ENCODE data around the gene STYXL2.

- TF ChIP-seq SETDB1 (IDR thresholded peaks at IDR 0.05; ENCODE audit: low read length) (no peak), EZH2 (IDR thresholded peaks at IDR 0.05; ENCODE audit: borderline replicate concordance, low read depth, low read length) (no peak), HDAC2 (IDR thresholded peaks at IDR 0.05) (no peak), CHD2 (IDR thresholded peaks at IDR 0.05; ENCODE audit: low read depth, low read length) (no peak), KDM4B (IDR thresholded peaks at IDR 0.05; ENCODE audit: borderline replicate concordance in 2 of 2, low read depth in 1 of 2) (no peak), HMGXB4 (CRISPR knock-in tag; IDR thresholded peaks at IDR 0.05) (no peak)
Observed at GRCh38 chr1:167061073-167061464, 32.8 kb upstream of the STYXL2 start.
